Measurements from ENCODE around the gene CDK5R2. TPM values are rescaled to one million over a fixed set of nuclear protein-coding genes. Genes with fewer than 3 reads are reported as not detected.

Gene CDK5R2
- total RNA-seq, 1 experiment from 2014 or later = 1.3 TPM

GRCh38 chr2:218957671-218958070 is 1.8 kb upstream of the CDK5R2 start:
- Histone ChIP-seq H3K36me3 (ENCODE audit: control insufficient read depth, insufficient read depth, low read length) (no peaks in the 10 kb centered on the region), H3K9me3 (ENCODE audit: control insufficient read depth, insufficient read depth, low read depth, low read length) (no peaks in the 10 kb centered on the region), H3K4me3 (ENCODE audit: low read depth in 2 of 2, low read length in 2 of 2) (no peak overlapping the region), H3K27ac (ENCODE audit: low read length) (no peak overlapping the region), H3K27me3 (ENCODE audit: control insufficient read depth, insufficient read depth, low read length) (no peaks in the 10 kb centered on the region; the same call in 1 of the 2 replicates), H3K4me1 (ENCODE audit: control insufficient read depth, insufficient read depth, low read length) (0 out of 2 replicates have a peak, but pooled peaks cover 4% of the 10 kb centered on the region)
- CTCF ChIA-PET = no interaction called here
- DNase-seq (ENCODE audit: low read depth, low spot score) (no peak), ATAC-seq (no peak)
- intact Hi-C loops (cut with micrococcal nuclease; ENCODE audit: unreplicated experiment) (no loop called here), in situ Hi-C loops (cut with HindIII; ENCODE audit: low pct_unique_long_range_greater_than_20kb, low sequenced_read_pairs) (no loop called here)
- TF ChIP-seq SIN3A (IDR thresholded peaks at IDR 0.05; ENCODE audit: borderline replicate concordance, insufficient read depth, low read depth, low read length) = no peak
- TF ChIP-seq, protein P1, sequence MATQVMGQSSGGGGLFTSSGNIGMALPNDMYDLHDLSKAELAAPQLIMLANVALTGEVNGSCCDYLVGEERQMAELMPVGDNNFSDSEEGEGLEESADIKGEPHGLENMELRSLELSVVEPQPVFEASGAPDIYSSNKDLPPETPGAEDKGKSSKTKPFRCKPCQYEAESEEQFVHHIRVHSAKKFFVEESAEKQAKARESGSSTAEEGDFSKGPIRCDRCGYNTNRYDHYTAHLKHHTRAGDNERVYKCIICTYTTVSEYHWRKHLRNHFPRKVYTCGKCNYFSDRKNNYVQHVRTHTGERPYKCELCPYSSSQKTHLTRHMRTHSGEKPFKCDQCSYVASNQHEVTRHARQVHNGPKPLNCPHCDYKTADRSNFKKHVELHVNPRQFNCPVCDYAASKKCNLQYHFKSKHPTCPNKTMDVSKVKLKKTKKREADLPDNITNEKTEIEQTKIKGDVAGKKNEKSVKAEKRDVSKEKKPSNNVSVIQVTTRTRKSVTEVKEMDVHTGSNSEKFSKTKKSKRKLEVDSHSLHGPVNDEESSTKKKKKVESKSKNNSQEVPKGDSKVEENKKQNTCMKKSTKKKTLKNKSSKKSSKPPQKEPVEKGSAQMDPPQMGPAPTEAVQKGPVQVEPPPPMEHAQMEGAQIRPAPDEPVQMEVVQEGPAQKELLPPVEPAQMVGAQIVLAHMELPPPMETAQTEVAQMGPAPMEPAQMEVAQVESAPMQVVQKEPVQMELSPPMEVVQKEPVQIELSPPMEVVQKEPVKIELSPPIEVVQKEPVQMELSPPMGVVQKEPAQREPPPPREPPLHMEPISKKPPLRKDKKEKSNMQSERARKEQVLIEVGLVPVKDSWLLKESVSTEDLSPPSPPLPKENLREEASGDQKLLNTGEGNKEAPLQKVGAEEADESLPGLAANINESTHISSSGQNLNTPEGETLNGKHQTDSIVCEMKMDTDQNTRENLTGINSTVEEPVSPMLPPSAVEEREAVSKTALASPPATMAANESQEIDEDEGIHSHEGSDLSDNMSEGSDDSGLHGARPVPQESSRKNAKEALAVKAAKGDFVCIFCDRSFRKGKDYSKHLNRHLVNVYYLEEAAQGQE (IDR thresholded peaks at IDR 0.05; ENCODE audit: insufficient read depth in 1 of 2, low read depth in 2 of 2, low read length in 1 of 2) = no peak
- TF ChIP-seq TCF7L2 (IDR thresholded peaks at IDR 0.05; ENCODE audit: low read depth, low read length) = no peak
- TF ChIP-seq CTCF (IDR thresholded peaks at IDR 0.05) = no peak
- TF ChIP-seq POLR2AphosphoS5 (IDR thresholded peaks at IDR 0.05; ENCODE audit: low read depth, low read length) = no peak
- POLR2A ChIA-PET = interaction anchor here (0.5 kb wide), 1 partner anchor 77 kb away, joined by 5 read pairs; no protein-coding TSS in a partner anchor
- no TSS peak for BruUV-seq (replicated peaks)

GRCh38 chr2:218958276-218958675 is 1.2 kb upstream of the CDK5R2 start:
- 0 out of 2 replicates have a peak, but pooled peaks cover 4% of the 10 kb centered on the region for H3K4me1 ChIP-seq (ENCODE audit: control insufficient read depth, insufficient read depth, low read length)
- H3K4me3 ChIP-seq (ENCODE audit: low read depth in 2 of 2, low read length in 2 of 2) = no peak overlapping the region
- intact Hi-C loops (cut with micrococcal nuclease; ENCODE audit: unreplicated experiment) (no loop called here), in situ Hi-C loops (cut with HindIII; ENCODE audit: low pct_unique_long_range_greater_than_20kb, low sequenced_read_pairs) (no loop called here)
- no peaks in the 10 kb centered on the region for H3K36me3 ChIP-seq (ENCODE audit: control insufficient read depth, insufficient read depth, low read length)
- H3K27ac ChIP-seq (ENCODE audit: low read length) = no peak overlapping the region
- POLR2A ChIA-PET = no interaction called here
- ATAC-seq = no peak
- TF ChIP-seq CTCF (IDR thresholded peaks at IDR 0.05) (no peak), SIN3A (IDR thresholded peaks at IDR 0.05; ENCODE audit: borderline replicate concordance, insufficient read depth, low read depth, low read length) (no peak), POLR2AphosphoS5 (IDR thresholded peaks at IDR 0.05; ENCODE audit: low read depth, low read length) (no peak), TCF7L2 (IDR thresholded peaks at IDR 0.05; ENCODE audit: low read depth, low read length) (no peak)
- TF ChIP-seq, protein P1 (IDR thresholded peaks at IDR 0.05; ENCODE audit: insufficient read depth in 1 of 2, low read depth in 2 of 2, low read length in 1 of 2) = no peak
- no peak for DNase-seq (ENCODE audit: low read depth, low spot score)
- CTCF ChIA-PET = interaction anchor here (1.2 kb wide), 1 partner anchor 44 kb away, joined by 4 read pairs; no protein-coding TSS in a partner anchor
- no peaks in the 10 kb centered on the region for H3K9me3 ChIP-seq (ENCODE audit: control insufficient read depth, insufficient read depth, low read depth, low read length)
- H3K27me3 ChIP-seq (ENCODE audit: control insufficient read depth, insufficient read depth, low read length) = no peaks in the 10 kb centered on the region; the same call in 1 of the 2 replicates
- BruUV-seq (replicated peaks) = no TSS peak

All from Panc1 (cell line).